Adrenal gland (tissue), 12 donors: Measurements from ENCODE around the gene PLXDC2. TPM values are rescaled to one million over a fixed set of nuclear protein-coding genes. Genes with fewer than 3 reads are reported as not detected.

Source experiments
- DNase-seq, 7 donors: peaks; one replicate each; pipeline ENCODE4 v3.0.0-alpha.2; 2019 to 2020
- H3K27ac ChIP-seq, 5 donors: fragments of 200-600 bp; sonication (generic) in 4 of 5; 1 replicate in 3 of 5; 2 replicates in 2 of 5; pipeline versions ENCODE4 v1.5.1 to v1.8.0; 2016 to 2020; ENCODE audit warnings: mild to moderate bottlenecking in 1 of 5
- H3K27me3 ChIP-seq: fragments of 200-600 bp; 2 replicates; pipeline ENCODE4 v1.8.0; 2021
- H3K36me3 ChIP-seq, 2 donors: fragments of 200-600 bp; replicated peaks in 1 of 2; 1 replicate in 1 of 2; 2 replicates in 1 of 2; pipeline versions ENCODE4 v1.5.1 to v1.8.0; 2018 to 2022
- H3K4me1 ChIP-seq, 2 donors: fragments of 200-600 bp; replicated peaks in 1 of 2; 1 replicate in 1 of 2; 2 replicates in 1 of 2; pipeline versions ENCODE4 v1.5.1 to v1.8.0; 2018 to 2021
- H3K4me3 ChIP-seq, 4 donors: fragments of 200-600 bp; sonication (generic) in 3 of 4; one replicate each; pipeline ENCODE4 v1.5.1; 2016 to 2018
- H3K9me3 ChIP-seq, 3 donors: fragments of 200-600 bp; sonication (generic) in 1 of 3; replicated peaks in 1 of 3; 1 replicate in 2 of 3; 2 replicates in 1 of 3; pipeline versions ENCODE4 v1.5.1 to v1.8.0; 2016 to 2021
- POLR2A ChIP-seq, 2 donors: fragments of 450-650 bp; IDR thresholded peaks; one replicate each; pipeline ENCODE4 v1.6.1; 2017; ENCODE audit warnings: antibody characterized with exemption in 2 of 2, mild to moderate bottlenecking in 2 of 2, moderate library complexity in 1 of 2
- WGBS, 4 donors: extraction: QIAGEN DNeasy Blood & Tissue Kit in 2 of 4; methylation state at CpG; one replicate each; pipeline versions ENCODE4 v1.1.5 to v1.1.7; 2013 to 2017; 5-methylcytosine and 5-hydroxymethylcytosine counted together
- intact Hi-C, 2 donors: fragments of 100-400 bp; cut with DNase I; formaldehyde crosslinking; loops; one replicate each; pipeline versions ENCODE4 v1.14.1 to v1.15.0; 2022 to 2023
- polyA plus RNA-seq, 3 donors: library from polyadenylated mRNA; stranded (reverse); fragments of 200-250 nt in 2 of 3; fragments of 350-450 nt in 1 of 3; fragmentation: Illumina TruSeq in 1 of 3; extraction: RNeasy Lipid Tissue Mini Kit (QIAGEN cat#74804) in 1 of 3; gene quantifications; one replicate each; pipeline ENCODE4 v1.2.3, GENCODE V29; 2013 to 2014
- total RNA-seq, 9 donors: library from RNA; depleted of rRNA in 4 of 9; stranded (reverse); fragments of >200 nt in 4 of 9; fragments of 120-200 nt in 1 of 9; fragmentation: NEBNext Ultra II Directional in 1 of 9; extraction: Animal tissue kit (Norgen Biotek cat#: 25700) in 1 of 9; gene quantifications; one replicate each; pipeline versions ENCODE4 v1.1.0 to v1.2.4, GENCODE V29; 2013 to 2023
- TF ChIP-seq, protein P1 (sequence below), 6 experiments: fragments of 450-650 bp in 4 of 6; fragments of 200-600 bp in 2 of 6; sonication (generic) in 1 of 6; IDR thresholded peaks; 1 replicate in 5 of 6; 2 replicates in 1 of 6; pipeline versions ENCODE4 v1.5.1 to v1.8.0; 2016 to 2021; ENCODE audit warnings: antibody characterized with exemption in 6 of 6, mild to moderate bottlenecking in 2 of 6, moderate library complexity in 1 of 6
- donor health status: healthy with polysubstance abuse.
- donor health status: Bipolar disorder and iron deficiency.
- donor health status: DM: yes; HTN: yes; CAD: no.
- donor health status: DM: no; HTN: no; CAD: no.
- donor health status: DM: no; HTN: no; CAD: no.
- donor health status: DM: yes; HTN: yes; CAD: no.

Gene PLXDC2
- total and polyA plus RNA-seq, 12 donors, result 12.1 to 127 (median 75.1) TPM

DNA sequence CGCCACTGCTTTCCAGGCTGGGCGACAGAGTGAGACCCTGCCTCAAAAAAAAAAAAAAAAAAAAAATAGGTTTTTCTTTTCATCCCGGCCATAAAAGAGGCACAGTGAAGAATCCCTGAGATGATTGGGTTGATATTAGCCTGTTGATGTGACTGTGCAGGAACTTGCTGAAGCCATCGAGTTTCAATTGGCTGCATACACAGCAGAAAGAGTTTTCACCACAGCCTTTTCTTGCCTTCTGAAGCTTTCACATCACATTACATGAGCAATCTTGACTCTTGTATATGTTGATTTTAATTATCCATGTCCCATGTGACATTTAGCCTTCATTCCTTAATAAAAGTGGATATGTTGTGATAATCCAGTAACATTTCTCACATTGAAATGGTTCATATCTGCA lies 14.9 kb upstream of the PLXDC2 start:
- no peaks in the 10 kb centered on the region for H3K27me3 ChIP-seq
- no peaks in the 10 kb centered on the region for H3K4me1 ChIP-seq
- intact Hi-C loops, result no loop called here
- H3K4me3 ChIP-seq, result no peak overlapping the region
- 85 to 99% (median 92%) methylated on average over 4 of the region's 4 CpGs for WGBS, 4 donors
- DNase-seq, result no peak
- TF ChIP-seq POLR2A (IDR thresholded peaks at IDR 0.05), result no peak
- TF ChIP-seq, protein P1, sequence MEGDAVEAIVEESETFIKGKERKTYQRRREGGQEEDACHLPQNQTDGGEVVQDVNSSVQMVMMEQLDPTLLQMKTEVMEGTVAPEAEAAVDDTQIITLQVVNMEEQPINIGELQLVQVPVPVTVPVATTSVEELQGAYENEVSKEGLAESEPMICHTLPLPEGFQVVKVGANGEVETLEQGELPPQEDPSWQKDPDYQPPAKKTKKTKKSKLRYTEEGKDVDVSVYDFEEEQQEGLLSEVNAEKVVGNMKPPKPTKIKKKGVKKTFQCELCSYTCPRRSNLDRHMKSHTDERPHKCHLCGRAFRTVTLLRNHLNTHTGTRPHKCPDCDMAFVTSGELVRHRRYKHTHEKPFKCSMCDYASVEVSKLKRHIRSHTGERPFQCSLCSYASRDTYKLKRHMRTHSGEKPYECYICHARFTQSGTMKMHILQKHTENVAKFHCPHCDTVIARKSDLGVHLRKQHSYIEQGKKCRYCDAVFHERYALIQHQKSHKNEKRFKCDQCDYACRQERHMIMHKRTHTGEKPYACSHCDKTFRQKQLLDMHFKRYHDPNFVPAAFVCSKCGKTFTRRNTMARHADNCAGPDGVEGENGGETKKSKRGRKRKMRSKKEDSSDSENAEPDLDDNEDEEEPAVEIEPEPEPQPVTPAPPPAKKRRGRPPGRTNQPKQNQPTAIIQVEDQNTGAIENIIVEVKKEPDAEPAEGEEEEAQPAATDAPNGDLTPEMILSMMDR (IDR thresholded peaks at IDR 0.05), result no peak
- H3K27ac ChIP-seq, result no peak overlapping the region
- H3K36me3 ChIP-seq, result no peaks in the 10 kb centered on the region
- no peaks in the 10 kb centered on the region for H3K9me3 ChIP-seq

DNA sequence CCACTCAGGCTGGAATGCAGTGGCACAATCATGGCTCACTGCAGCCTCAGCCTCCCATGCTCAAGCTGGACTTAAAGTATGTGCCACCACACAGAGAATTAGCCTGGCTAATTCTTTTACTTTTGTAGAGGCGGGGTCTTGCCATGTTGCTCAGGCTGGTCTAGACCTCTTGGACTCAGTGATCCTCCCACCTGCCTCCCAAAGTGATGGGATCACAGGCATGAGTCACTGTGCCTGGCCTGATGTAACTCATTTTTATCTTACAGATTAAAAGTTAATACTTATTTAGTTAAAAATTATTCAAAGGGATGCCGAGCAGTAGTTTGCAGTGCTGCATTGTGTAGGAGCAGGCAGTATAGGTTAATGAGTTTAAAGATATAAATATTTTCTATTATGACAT lies 12.6 kb upstream of the PLXDC2 start:
- no peaks in the 10 kb centered on the region for H3K27me3 ChIP-seq
- no peaks in the 10 kb centered on the region for H3K36me3 ChIP-seq
- TF ChIP-seq, protein P1 (IDR thresholded peaks at IDR 0.05), result no peak
- no peak for TF ChIP-seq POLR2A (IDR thresholded peaks at IDR 0.05)
- DNase-seq, result no peak
- WGBS, 4 donors, result 92 to 98% (median 95%) methylated on average over 2 of the region's 2 CpGs
- no peaks in the 10 kb centered on the region for H3K9me3 ChIP-seq
- H3K27ac ChIP-seq, result no peak overlapping the region
- intact Hi-C loops, result no loop called here
- no peaks in the 10 kb centered on the region for H3K4me1 ChIP-seq
- H3K4me3 ChIP-seq, result no peak overlapping the region

DNA sequence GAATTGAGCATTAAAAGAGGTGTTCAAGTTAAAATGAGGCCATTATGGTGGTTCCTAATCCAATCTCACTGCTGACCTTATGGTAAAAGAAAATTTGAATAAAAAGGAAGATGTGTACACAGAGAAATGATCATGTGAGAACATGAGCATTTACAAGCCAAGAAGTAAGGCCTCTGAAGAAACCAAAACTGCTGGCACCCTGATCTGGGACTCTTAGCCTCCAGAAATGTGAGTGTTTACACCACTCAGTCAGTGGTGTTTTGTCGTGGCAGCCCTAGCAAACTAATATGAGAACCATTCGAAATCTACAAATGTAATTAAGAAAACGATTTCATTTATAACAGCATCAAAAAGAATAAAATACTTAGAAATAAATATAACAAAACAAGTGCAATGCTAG lies 6.8 kb upstream of the PLXDC2 start:
- Histone ChIP-seq H3K27me3 (no peaks in the 10 kb centered on the region), H3K36me3 (no peaks in the 10 kb centered on the region), H3K9me3 (no peaks in the 10 kb centered on the region), H3K4me1 (no peaks in the 10 kb centered on the region), H3K4me3 (no peak overlapping the region), H3K27ac (no peak overlapping the region)
- intact Hi-C loops, result no loop called here
- DNase-seq, result no peak
- 89 to 97% (median 92%) methylated on average over 3 of the region's 3 CpGs for WGBS, 4 donors
- TF ChIP-seq POLR2A (IDR thresholded peaks at IDR 0.05), result no peak
- TF ChIP-seq, protein P1 (IDR thresholded peaks at IDR 0.05), result no peak

DNA sequence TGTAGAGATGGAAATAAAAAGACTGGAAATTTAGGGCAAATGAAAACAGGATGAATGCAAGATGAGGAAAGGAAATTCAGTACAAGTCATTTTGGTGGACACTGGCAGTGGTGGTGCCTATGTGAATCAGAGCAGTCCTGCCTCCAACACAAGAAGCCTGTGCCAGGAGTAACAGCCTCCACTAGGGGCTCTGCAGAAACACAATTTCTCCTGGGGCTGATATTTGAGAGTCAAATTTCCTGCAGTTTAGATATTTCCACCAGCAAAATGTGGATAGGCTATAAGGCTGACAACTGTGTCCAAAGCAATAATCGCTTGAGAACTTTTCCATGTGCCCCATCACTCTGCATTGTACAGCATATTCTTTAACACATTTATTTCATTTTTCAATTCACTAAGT lies 4.7 kb upstream of the PLXDC2 start:
- peak; percentile 35 to 71 (median 63) for DNase-seq
- H3K4me1 ChIP-seq, result no peaks in the 10 kb centered on the region
- H3K36me3 ChIP-seq, result no peaks in the 10 kb centered on the region
- H3K27ac ChIP-seq, result no peak overlapping the region
- no peaks in the 10 kb centered on the region for H3K27me3 ChIP-seq
- intact Hi-C loops, result loop anchor here in 1 of 2 donors (10.0 kb wide), 1 partner anchor 123 kb away; no protein-coding TSS in a partner anchor
- no peaks in the 10 kb centered on the region for H3K9me3 ChIP-seq
- H3K4me3 ChIP-seq, result no peak overlapping the region
- TF ChIP-seq POLR2A (IDR thresholded peaks at IDR 0.05), result no peak
- TF ChIP-seq, protein P1 (IDR thresholded peaks at IDR 0.05), result peak; percentile 45 to 64 (median 56)
- 65 to 79% (median 74%) methylated on average over 1 of the region's 1 CpG for WGBS, 4 donors
